ENCODE data around the gene ASIC4.

GRCh38 chr2:219525533-219526232, 11.4 kb downstream of the ASIC4 start:
- TF ChIP-seq BRD9 (IDR thresholded peaks at IDR 0.05; ENCODE audit: low read depth, partially characterized antibody) (no peak), CLOCK (CRISPR knock-in tag; IDR thresholded peaks at IDR 0.05; ENCODE audit: borderline replicate concordance) (no peak), HNRNPL (IDR thresholded peaks at IDR 0.05; ENCODE audit: low read depth, low read length) (no peak), ZNF239 (CRISPR knock-in tag; IDR thresholded peaks at IDR 0.05) (0 out of 2 replicates have a peak, but pooled peaks have one; percentile 10), CREB5 (CRISPR knock-in tag; IDR thresholded peaks at IDR 0.05) (no peak), CTCF (IDR thresholded peaks at IDR 0.05 in 2 of 3, conservative IDR thresholded peaks at IDR 0.05 in 1 of 3; ENCODE audit: insufficient read depth in 2 of 3, low read depth in 1 of 3, low read length in 3 of 3) (no peak), MYNN (IDR thresholded peaks at IDR 0.05) (peak; percentile 94), MYNN (CRISPR knock-in tag; IDR thresholded peaks at IDR 0.05) (no peak)
- TF ChIP-seq, protein P1, sequence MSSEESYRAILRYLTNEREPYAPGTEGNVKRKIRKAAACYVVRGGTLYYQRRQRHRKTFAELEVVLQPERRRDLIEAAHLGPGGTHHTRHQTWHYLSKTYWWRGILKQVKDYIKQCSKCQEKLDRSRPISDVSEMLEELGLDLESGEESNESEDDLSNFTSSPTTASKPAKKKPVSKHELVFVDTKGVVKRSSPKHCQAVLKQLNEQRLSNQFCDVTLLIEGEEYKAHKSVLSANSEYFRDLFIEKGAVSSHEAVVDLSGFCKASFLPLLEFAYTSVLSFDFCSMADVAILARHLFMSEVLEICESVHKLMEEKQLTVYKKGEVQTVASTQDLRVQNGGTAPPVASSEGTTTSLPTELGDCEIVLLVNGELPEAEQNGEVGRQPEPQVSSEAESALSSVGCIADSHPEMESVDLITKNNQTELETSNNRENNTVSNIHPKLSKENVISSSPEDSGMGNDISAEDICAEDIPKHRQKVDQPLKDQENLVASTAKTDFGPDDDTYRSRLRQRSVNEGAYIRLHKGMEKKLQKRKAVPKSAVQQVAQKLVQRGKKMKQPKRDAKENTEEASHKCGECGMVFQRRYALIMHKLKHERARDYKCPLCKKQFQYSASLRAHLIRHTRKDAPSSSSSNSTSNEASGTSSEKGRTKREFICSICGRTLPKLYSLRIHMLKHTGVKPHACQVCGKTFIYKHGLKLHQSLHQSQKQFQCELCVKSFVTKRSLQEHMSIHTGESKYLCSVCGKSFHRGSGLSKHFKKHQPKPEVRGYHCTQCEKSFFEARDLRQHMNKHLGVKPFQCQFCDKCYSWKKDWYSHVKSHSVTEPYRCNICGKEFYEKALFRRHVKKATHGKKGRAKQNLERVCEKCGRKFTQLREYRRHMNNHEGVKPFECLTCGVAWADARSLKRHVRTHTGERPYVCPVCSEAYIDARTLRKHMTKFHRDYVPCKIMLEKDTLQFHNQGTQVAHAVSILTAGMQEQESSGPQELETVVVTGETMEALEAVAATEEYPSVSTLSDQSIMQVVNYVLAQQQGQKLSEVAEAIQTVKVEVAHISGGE (CRISPR knock-in tag; IDR thresholded peaks at IDR 0.05), result peak in 1 of 3 experiments; percentile 47; a peak in 1 of 6 replicates

All from K562 (cell line).